HepG2 (cell line): ENCODE data around the gene RASSF4. TPM values are rescaled to one million over a fixed set of nuclear protein-coding genes. Genes with fewer than 3 reads are reported as not detected.

Experiments used
- ATAC-seq: fragments of 200-7000 bp; cut with Tn5 transposase; 3 replicates; pipeline ENCODE4 v1.9.1; 2020; ENCODE audit warnings: mild to moderate bottlenecking, moderate library complexity
- BruUV-seq: library from RNA; stranded (reverse); fragments of 400-500 nt; replicated peaks from 2 replicates; lab custom pipeline; 2021; lab: Mats Ljungman, UMichigan
- CTCF ChIA-PET: fragments of 300-600 bp; formaldehyde crosslinking; extraction: SDS; loops from one replicate; lab custom pipeline; 2021; ENCODE audit warnings: low total read pairs, inconsistent platforms, low intra/inter-chr PET ratio; lab: Yijun Ruan, JAX
- POLR2A ChIA-PET: fragments of 350-600 bp; sonication (Branson Sonifier 250); formaldehyde crosslinking; loops from one replicate; lab custom pipeline; 2020; ENCODE audit warnings: antibody characterized with exemption, inconsistent platforms; lab: Yijun Ruan, JAX
- DNase-seq: peaks from one replicate; pipeline ENCODE4 v3.0.0-alpha.2; 2015; ENCODE audit warnings: low spot score
- FAIRE-seq: peaks from 3 replicates; lab custom pipeline; 2011; peaks lifted over from hg19 to GRCh38; lab: Jason Lieb, UNC
- H2AFZ ChIP-seq: one replicate; pipeline ENCODE4 v1.6.1; 2011; ENCODE audit warnings: low read length, inconsistent platforms
- H3K27ac ChIP-seq: fragments of 300-600 bp; 3 replicates; pipeline ENCODE4 v1.8.0; 2011; ENCODE audit warnings: mixed run types, mild to moderate bottlenecking, mixed read lengths, low read length, inconsistent platforms; ENCODE audit not compliant: insufficient read depth; ENCODE audit errors: extremely low read length
- H3K27me3 ChIP-seq, 2 experiments: fragments of 200-600 bp in 1 of 2; 2 replicates in 1 of 2; 3 replicates in 1 of 2; pipeline versions ENCODE4 v1.6.0 to v1.8.0; 2011; ENCODE audit warnings: low read length in 2 of 2, mild to moderate bottlenecking in 2 of 2, moderate library complexity in 2 of 2, inconsistent platforms in 1 of 2; ENCODE audit not compliant: insufficient read depth in 2 of 2, control insufficient read depth in 1 of 2
- H3K36me3 ChIP-seq, 2 experiments: fragments of 200-600 bp in 1 of 2; replicated peaks in 1 of 2; 2 replicates in 1 of 2; 3 replicates in 1 of 2; pipeline versions ENCODE4 v1.5.1 to v1.8.0; 2011; ENCODE audit warnings: low read length in 2 of 2, inconsistent platforms in 1 of 2; ENCODE audit not compliant: insufficient read depth in 2 of 2, control insufficient read depth in 1 of 2
- H3K4me1 ChIP-seq: 2 replicates; pipeline ENCODE4 v1.5.1; 2012; ENCODE audit warnings: low read length, inconsistent platforms; ENCODE audit not compliant: insufficient read depth
- H3K4me2 ChIP-seq: 2 replicates; pipeline ENCODE4 v1.6.0; 2011; ENCODE audit warnings: low read depth, low read length, inconsistent platforms
- H3K4me3 ChIP-seq, 3 experiments: fragments of 200-600 bp in 1 of 3; sonication (generic), shearing (Covaris generic) in 1 of 3; replicated peaks in 1 of 3; 2 replicates each; pipeline ENCODE4 v1.5.1; 2011 to 2016; ENCODE audit warnings: low read length in 3 of 3, inconsistent platforms in 2 of 3, low read depth in 2 of 3, mild to moderate bottlenecking in 2 of 3, control low read depth in 1 of 3, mixed read lengths in 1 of 3; ENCODE audit not compliant: insufficient read depth in 1 of 3
- H3K79me2 ChIP-seq: one replicate; pipeline ENCODE4 v1.6.1; 2011; ENCODE audit warnings: low read length, inconsistent platforms; ENCODE audit not compliant: insufficient read depth
- H3K9ac ChIP-seq: 2 replicates; pipeline ENCODE4 v1.6.0; 2011; ENCODE audit warnings: mild to moderate bottlenecking, low read depth, low read length, inconsistent platforms; ENCODE audit not compliant: insufficient read depth
- H3K9me3 ChIP-seq: 2 replicates; pipeline ENCODE4 v1.5.1; 2012; ENCODE audit warnings: mild to moderate bottlenecking, low read length
- H4K20me1 ChIP-seq: 2 replicates; pipeline ENCODE4 v1.6.0; 2011; ENCODE audit warnings: inconsistent platforms, mild to moderate bottlenecking, low read length, moderate library complexity; ENCODE audit not compliant: insufficient read depth
- HNRNPL ChIP-seq: fragments of 200-400 bp; formaldehyde crosslinking; IDR thresholded peaks from 2 replicates; pipeline ENCODE4 v1.6.1; 2017; ENCODE audit warnings: mild to moderate bottlenecking, low read depth, low read length
- KLF11 ChIP-seq: IDR thresholded peaks from 2 replicates; pipeline ENCODE4 v1.6.1; 2016; ENCODE audit warnings: missing compliant biosample characterization
- MNT ChIP-seq: fragments of 450-650 bp; IDR thresholded peaks from 2 replicates; pipeline ENCODE4 v1.6.1; 2016
- NCOA5 ChIP-seq: sonication (generic); formaldehyde crosslinking; IDR thresholded peaks from 2 replicates; pipeline ENCODE4 v1.4.0; 2020; ENCODE audit warnings: missing genetic modification reagents
- ZNF20 ChIP-seq: sonication (generic); formaldehyde crosslinking; IDR thresholded peaks from 2 replicates; pipeline ENCODE4 v1.4.0; 2020; ENCODE audit warnings: mild to moderate bottlenecking, moderate library complexity, missing genetic modification reagents
- ZNF33A ChIP-seq: sonication (generic); formaldehyde crosslinking; IDR thresholded peaks from 2 replicates; pipeline ENCODE4 v1.5.1; 2020; ENCODE audit warnings: missing genetic modification reagents, mild to moderate bottlenecking, moderate library complexity, borderline replicate concordance
- ZNF615 ChIP-seq: sonication (generic); formaldehyde crosslinking; IDR thresholded peaks from 2 replicates; pipeline ENCODE4 v1.5.0; 2020; ENCODE audit warnings: mild to moderate bottlenecking, missing genetic modification reagents, borderline replicate concordance
- ZNF687 ChIP-seq: sonication (generic); formaldehyde crosslinking; IDR thresholded peaks from 2 replicates; pipeline ENCODE4 v1.5.1; 2020; ENCODE audit warnings: mild to moderate bottlenecking, missing genetic modification reagents, moderate library complexity
- ZNF879 ChIP-seq: sonication (generic); formaldehyde crosslinking; IDR thresholded peaks from 2 replicates; pipeline ENCODE4 v1.8.1; 2023; ENCODE audit warnings: missing genetic modification reagents
- WGBS: methylation state at CpG from one replicate; pipeline ENCODE4 v1.1.6; 2017; ENCODE audit warnings: low lambda C conversion rate; 5-methylcytosine and 5-hydroxymethylcytosine counted together
- in situ Hi-C: cut with HindIII; loops from 2 replicates; pipeline ENCODE4 v1.10.0; 2017; ENCODE audit warnings: low pct_unique_long_range_greater_than_20kb; ENCODE audit not compliant: extremely low pct_ligation_motif_present
- intact Hi-C: fragments of 100-400 bp; cut with micrococcal nuclease; formaldehyde crosslinking; loops from one replicate; pipeline ENCODE4 v1.10.0; 2022; ENCODE audit not compliant: unreplicated experiment
- polyA plus RNA-seq, 8 experiments: library from polyadenylated mRNA; depleted of rRNA in 3 of 8; stranded (reverse) in 7 of 8; unstranded in 1 of 8; fragments of >200 nt; fragmentation: Illumina TruSeq in 4 of 8; extraction: Trizol in 4 of 8; gene quantifications; 2 replicates each; pipeline versions ENCODE4 v1.2.1 to v1.2.3, GENCODE V29; 2011 to 2016; ENCODE audit warnings: low read depth in 4 of 8, missing spikeins in 1 of 8, mixed read lengths in 1 of 8; ENCODE audit not compliant: insufficient read depth in 1 of 8
- total RNA-seq, 5 experiments: library from RNA; depleted of rRNA; stranded (reverse); fragments of >200 nt; fragmentation: Illumina TruSeq; extraction: Trizol; gene quantifications; 2 replicates each; pipeline ENCODE4 v1.2.3, GENCODE V29; 2016; ENCODE audit warnings: low read depth in 1 of 5
- TF ChIP-seq, protein P1 (sequence below): IDR thresholded peaks from 2 replicates; pipeline ENCODE4 v1.6.1; 2016; ENCODE audit warnings: missing biosample characterization, missing genetic modification reagents, low read depth
- TF ChIP-seq, protein P2 (sequence below): sonication (generic); formaldehyde crosslinking; IDR thresholded peaks from 2 replicates; pipeline ENCODE4 v1.5.0; 2020; ENCODE audit warnings: missing genetic modification reagents
- TF ChIP-seq, protein P3 (sequence below): sonication (generic); formaldehyde crosslinking; IDR thresholded peaks from 2 replicates; pipeline ENCODE4 v1.4.0; 2020; ENCODE audit warnings: missing genetic modification reagents, borderline replicate concordance

RASSF4 gene
- total and polyA plus RNA-seq, 2 of the 13 experiments (the other 11 are each of a cell fraction or from before 2014, with no cell fraction given): 34.0 to 51.7 TPM

- DNase-seq (no peak), ATAC-seq (no peak), FAIRE-seq (no peak)
- in situ Hi-C loops (no loop called here), intact Hi-C loops (no loop called here)
- POLR2A ChIA-PET: no interaction called here
- TF ChIP-seq, protein P1, sequence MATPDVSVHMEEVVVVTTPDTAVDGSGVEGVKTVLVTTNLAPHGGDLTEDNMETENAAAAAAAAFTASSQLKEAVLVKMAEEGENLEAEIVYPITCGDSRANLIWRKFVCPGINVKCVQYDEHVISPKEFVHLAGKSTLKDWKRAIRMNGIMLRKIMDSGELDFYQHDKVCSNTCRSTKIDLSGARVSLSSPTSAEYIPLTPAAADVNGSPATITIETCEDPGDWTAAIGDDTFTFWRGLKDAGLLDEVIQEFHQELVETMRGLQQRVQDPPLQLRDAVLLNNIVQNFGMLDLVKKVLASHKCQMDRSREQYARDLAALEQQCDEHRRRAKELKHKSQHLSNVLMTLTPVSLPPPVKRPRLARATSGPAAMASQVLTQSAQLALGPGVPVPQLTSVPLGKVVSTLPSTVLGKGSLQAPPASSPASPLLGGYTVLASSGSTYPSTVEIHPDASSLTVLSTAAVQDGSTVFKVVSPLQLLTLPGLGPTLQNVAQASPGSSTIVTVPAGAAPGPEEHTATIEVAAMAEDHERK (CRISPR knock-in tag): no peak
- TF ChIP-seq, protein P2, sequence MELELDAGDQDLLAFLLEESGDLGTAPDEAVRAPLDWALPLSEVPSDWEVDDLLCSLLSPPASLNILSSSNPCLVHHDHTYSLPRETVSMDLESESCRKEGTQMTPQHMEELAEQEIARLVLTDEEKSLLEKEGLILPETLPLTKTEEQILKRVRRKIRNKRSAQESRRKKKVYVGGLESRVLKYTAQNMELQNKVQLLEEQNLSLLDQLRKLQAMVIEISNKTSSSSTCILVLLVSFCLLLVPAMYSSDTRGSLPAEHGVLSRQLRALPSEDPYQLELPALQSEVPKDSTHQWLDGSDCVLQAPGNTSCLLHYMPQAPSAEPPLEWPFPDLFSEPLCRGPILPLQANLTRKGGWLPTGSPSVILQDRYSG: no peak
- TF ChIP-seq ZNF615: no peak
- no peak for TF ChIP-seq KLF11 (CRISPR knock-in tag)
- TF ChIP-seq ZNF20: no peak
- no peak for TF ChIP-seq HNRNPL
- no peak for TF ChIP-seq ZNF879 (CRISPR knock-in tag)
- TF ChIP-seq ZNF33A (CRISPR knock-in tag): no peak
- TF ChIP-seq, protein P3, sequence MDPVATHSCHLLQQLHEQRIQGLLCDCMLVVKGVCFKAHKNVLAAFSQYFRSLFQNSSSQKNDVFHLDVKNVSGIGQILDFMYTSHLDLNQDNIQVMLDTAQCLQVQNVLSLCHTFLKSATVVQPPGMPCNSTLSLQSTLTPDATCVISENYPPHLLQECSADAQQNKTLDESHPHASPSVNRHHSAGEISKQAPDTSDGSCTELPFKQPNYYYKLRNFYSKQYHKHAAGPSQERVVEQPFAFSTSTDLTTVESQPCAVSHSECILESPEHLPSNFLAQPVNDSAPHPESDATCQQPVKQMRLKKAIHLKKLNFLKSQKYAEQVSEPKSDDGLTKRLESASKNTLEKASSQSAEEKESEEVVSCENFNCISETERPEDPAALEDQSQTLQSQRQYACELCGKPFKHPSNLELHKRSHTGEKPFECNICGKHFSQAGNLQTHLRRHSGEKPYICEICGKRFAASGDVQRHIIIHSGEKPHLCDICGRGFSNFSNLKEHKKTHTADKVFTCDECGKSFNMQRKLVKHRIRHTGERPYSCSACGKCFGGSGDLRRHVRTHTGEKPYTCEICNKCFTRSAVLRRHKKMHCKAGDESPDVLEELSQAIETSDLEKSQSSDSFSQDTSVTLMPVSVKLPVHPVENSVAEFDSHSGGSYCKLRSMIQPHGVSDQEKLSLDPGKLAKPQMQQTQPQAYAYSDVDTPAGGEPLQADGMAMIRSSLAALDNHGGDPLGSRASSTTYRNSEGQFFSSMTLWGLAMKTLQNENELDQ (CRISPR knock-in tag): no peak
- TF ChIP-seq MNT: no peak
- TF ChIP-seq ZNF687 (CRISPR knock-in tag): no peak
- no peak for TF ChIP-seq NCOA5 (CRISPR knock-in tag)
- Histone ChIP-seq H3K27me3 (peaks cover 3 to 5% of the 10 kb centered on the region in 2 experiments; a peak in 2 of 5 replicates), H4K20me1 (no peaks in the 10 kb centered on the region), H3K4me1 (peaks cover 26% of the 10 kb centered on the region), H3K27ac (no peak overlapping the region), H2AFZ (no peak overlapping the region), H3K9me3 (no peaks in the 10 kb centered on the region; the same call in 1 of the 2 replicates), H3K4me2 (no peak overlapping the region), H3K36me3 (no peaks in the 10 kb centered on the region), H3K4me3 (no peak overlapping the region), H3K79me2 (no peaks in the 10 kb centered on the region), H3K9ac (no peak overlapping the region)
- CTCF ChIA-PET: no interaction called here
- no TSS peak for BruUV-seq
- WGBS: 18% methylated on average over 1 of the region's 5 CpGs
Measured at GRCh38 chr10:44922021-44922420, 37.6 kb upstream of the RASSF4 start.
